K562 (cell line): ENCODE data around the gene NUP153. TPM values are rescaled to one million over a fixed set of nuclear protein-coding genes. Genes with fewer than 3 reads are reported as not detected.
A peak's percentile ranks its signal among the peaks of the same experiment; 100 is the strongest.

Experiments used
- ARID3B ChIP-seq: fragments of 250-450 bp; sonication (Bioruptor Pico); IDR thresholded peaks from 2 replicates; pipeline ENCODE4 v1.4.0; 2020; ENCODE audit warnings: borderline replicate concordance
- ATF4 ChIP-seq: fragments of 450-650 bp; formaldehyde crosslinking; IDR thresholded peaks from 2 replicates; pipeline ENCODE4 v1.4.0; 2022; ENCODE audit warnings: mild to moderate bottlenecking, moderate library complexity
- BCLAF1 ChIP-seq, 2 experiments: fragments of 450-650 bp in 1 of 2; IDR thresholded peaks; 2 replicates each; pipeline ENCODE4 v1.6.1; 2011 to 2017; ENCODE audit warnings: low read depth in 2 of 2, antibody characterized with exemption in 1 of 2, borderline replicate concordance in 1 of 2, low read length in 1 of 2, mild to moderate bottlenecking in 1 of 2, mixed read lengths in 1 of 2; ENCODE audit not compliant: control insufficient read depth in 1 of 2
- CBFA2T2 ChIP-seq: fragments of 450-650 bp; conservative IDR thresholded peaks from 2 replicates; pipeline ENCODE4 v1.6.1; 2017; ENCODE audit warnings: mild to moderate bottlenecking
- ESRRA ChIP-seq: fragments of 450-650 bp; IDR thresholded peaks from 2 replicates; pipeline ENCODE4 v1.6.1; 2014; ENCODE audit warnings: low read depth, mild to moderate bottlenecking, moderate library complexity, borderline replicate concordance
- KAT7 ChIP-seq: sonication (generic); formaldehyde crosslinking; IDR thresholded peaks from 2 replicates; pipeline ENCODE4 v1.8.0; 2022; ENCODE audit warnings: missing genetic modification reagents, mild to moderate bottlenecking, borderline replicate concordance
- MXI1 ChIP-seq: IDR thresholded peaks from 2 replicates; pipeline ENCODE4 v1.6.1; 2011; ENCODE audit warnings: low read depth, mild to moderate bottlenecking, improper control_type of control experiment, low read length
- NRF1 ChIP-seq, 2 experiments: fragments of 450-650 bp; IDR thresholded peaks in 1 of 2; conservative IDR thresholded peaks in 1 of 2; 2 replicates each; pipeline ENCODE4 v1.6.1; 2014; ENCODE audit warnings: mild to moderate bottlenecking in 2 of 2
- POLR2H ChIP-seq: IDR thresholded peaks from 2 replicates; pipeline ENCODE4 v1.6.1; 2016; ENCODE audit warnings: missing genetic modification characterization, low read depth, mild to moderate bottlenecking, control low read depth, missing compliant biosample characterization, moderate library complexity
- PRMT5 ChIP-seq: sonication (generic); formaldehyde crosslinking; IDR thresholded peaks from 2 replicates; pipeline ENCODE4 v1.5.0; 2020; ENCODE audit warnings: missing genetic modification reagents
- UBTF ChIP-seq, 2 experiments: IDR thresholded peaks; 2 replicates each; pipeline ENCODE4 v1.6.1; 2012; ENCODE audit warnings: improper control_type of control experiment in 2 of 2, low read depth in 2 of 2, low read length in 2 of 2, borderline replicate concordance in 1 of 2
- ZBTB43 ChIP-seq: sonication (generic); formaldehyde crosslinking; IDR thresholded peaks from 2 replicates; pipeline ENCODE4 v1.8.0; 2023; ENCODE audit warnings: mild to moderate bottlenecking, missing genetic modification reagents
- ZNF121 ChIP-seq: sonication (generic); formaldehyde crosslinking; conservative IDR thresholded peaks from 2 replicates; pipeline ENCODE4 v1.8.0; 2022; ENCODE audit warnings: missing genetic modification reagents
- ZNF23 ChIP-seq: fragments of 250-450 bp; sonication (Bioruptor Pico); IDR thresholded peaks from 2 replicates; pipeline ENCODE4 v1.4.0; 2020; ENCODE audit warnings: mild to moderate bottlenecking
- ZNF3 ChIP-seq: fragments of 250-450 bp; sonication (Bioruptor Pico); IDR thresholded peaks from 2 replicates; pipeline ENCODE4 v1.5.0; 2021; ENCODE audit warnings: mild to moderate bottlenecking, moderate library complexity
- ZNF57 ChIP-seq: fragments of 450-650 bp; formaldehyde crosslinking; IDR thresholded peaks from 2 replicates; pipeline ENCODE4 v1.4.0; 2020; ENCODE audit warnings: mild to moderate bottlenecking, moderate library complexity
- polyA plus RNA-seq, 8 experiments: library from polyadenylated mRNA; depleted of rRNA in 4 of 8; stranded (reverse) in 5 of 8; unstranded in 3 of 8; fragments of >200 nt; fragmentation: Nextera tagmentation in 2 of 8; fragmentation: Illumina TruSeq in 1 of 8; extraction: Ambion mirVana in 2 of 8; extraction: Trizol in 1 of 8; gene quantifications; 2 replicates each; pipeline versions ENCODE4 v1.2.1 to v1.2.3, GENCODE V29; 2011 to 2014; ENCODE audit warnings: inconsistent platforms in 1 of 8, missing spikeins in 1 of 8
- total RNA-seq, 7 experiments: library from RNA; depleted of rRNA in 6 of 7; stranded (reverse); fragments of >200 nt in 6 of 7; fragmentation: Illumina TruSeq in 2 of 7; extraction: Trizol in 2 of 7; gene quantifications; 2 replicates each; pipeline versions ENCODE4 v1.2.1 to v1.2.3, GENCODE V29; 2011 to 2021; ENCODE audit warnings: low replicate concordance in 1 of 7

The NUP153 gene
- total and polyA plus RNA-seq, 9 of the 15 experiments (the other 6 are each of a cell fraction or from before 2014, with no cell fraction given): 21.9 to 110 (median 84.8) TPM

GRCh38 chr6:17714879-17715851 lies 8.4 kb upstream of the NUP153 start (continued):
- no peak for TF ChIP-seq ESRRA
- TF ChIP-seq KAT7 (CRISPR knock-in tag): no peak
- no peak for TF ChIP-seq PRMT5 (CRISPR knock-in tag)
- no peak for TF ChIP-seq ZBTB43
- 0 out of 4 replicates have a peak, but pooled peaks of 1 of the 2 experiments have one; percentile 29 for TF ChIP-seq NRF1 (conservative IDR thresholded peaks at IDR 0.05 in 1 of 2, IDR thresholded peaks at IDR 0.05 in 1 of 2)
- no peak for TF ChIP-seq ZNF57 (CRISPR knock-in tag)
- no peak for TF ChIP-seq BCLAF1 (IDR thresholded peaks at IDR 0.05; ENCODE audit: borderline replicate concordance in 1 of 2, control insufficient read depth in 1 of 2, low read depth in 2 of 2, low read length in 1 of 2)
- no peak for TF ChIP-seq UBTF (IDR thresholded peaks at IDR 0.05; ENCODE audit: borderline replicate concordance in 1 of 2, low read depth in 2 of 2, low read length in 2 of 2)
- TF ChIP-seq ARID3B (CRISPR knock-in tag): no peak
- no peak for TF ChIP-seq MXI1
- no peak for TF ChIP-seq ZNF3 (CRISPR knock-in tag)
- no peak for TF ChIP-seq ATF4 (CRISPR knock-in tag)
- TF ChIP-seq ZNF23 (CRISPR knock-in tag): no peak
- no peak for TF ChIP-seq CBFA2T2
- no peak for TF ChIP-seq ZNF121
- TF ChIP-seq POLR2H: peak; percentile 41; the same call in 1 of the 2 replicates
